PC-3 (cell line): Measurements from ENCODE around the gene TEP1. TPM values are rescaled to one million over a fixed set of nuclear protein-coding genes. Genes with fewer than 3 reads are reported as not detected.

ENCODE experiments used
- ATAC-seq: fragments of 200-7000 bp; cut with Tn5 transposase; 2 replicates; pipeline ENCODE4 v1.9.1; 2020; ENCODE audit warnings: mild to moderate bottlenecking, moderate library complexity
- BruUV-seq: library from RNA; stranded (reverse); fragments of 400-500 nt; replicated peaks from 2 replicates; lab custom pipeline; 2021; lab: Mats Ljungman, UMichigan
- CTCF ChIA-PET: fragments of 300-600 bp; sonication (Branson Sonifier 250); formaldehyde crosslinking; loops from one replicate; lab custom pipeline; 2022; ENCODE audit warnings: antibody characterized with exemption; lab: Charles Lee
- POLR2A ChIA-PET: fragments of 300-600 bp; sonication (Branson Sonifier 250); formaldehyde crosslinking; loops from one replicate; lab custom pipeline; 2022; ENCODE audit warnings: antibody characterized with exemption; ENCODE audit not compliant: unreplicated experiment; lab: Charles Lee
- DNase-seq: peaks from one replicate; pipeline ENCODE4 v3.0.0-alpha.2; 2015
- H2AFZ ChIP-seq: fragments of 300-600 bp; sonication (generic); 2 replicates; pipeline ENCODE4 v1.6.0; 2016; ENCODE audit warnings: antibody characterized with exemption, low read length
- H3F3A ChIP-seq: fragments of 300-600 bp; sonication (generic); one replicate; pipeline ENCODE4 v1.6.0; 2017; ENCODE audit warnings: antibody characterized with exemption, low read length, control low read depth, mild to moderate bottlenecking; ENCODE audit not compliant: unreplicated experiment
- H3K27ac ChIP-seq: fragments of 300-600 bp; sonication (generic); 2 replicates; pipeline ENCODE4 v1.5.1; 2016; ENCODE audit warnings: mild to moderate bottlenecking, low read length
- H3K27me3 ChIP-seq: fragments of 300-600 bp; sonication (generic); 2 replicates; pipeline ENCODE4 v1.6.1; 2016; ENCODE audit warnings: low read length, mixed read lengths
- H3K36me3 ChIP-seq: fragments of 300-600 bp; sonication (generic); 2 replicates; pipeline ENCODE4 v1.6.1; 2016; ENCODE audit warnings: low read depth, mixed run types, low read length, mixed read lengths
- H3K4me1 ChIP-seq: fragments of 300-600 bp; sonication (generic); 2 replicates; pipeline ENCODE4 v1.5.1; 2016; ENCODE audit warnings: low read length; ENCODE audit not compliant: insufficient read depth
- H3K4me2 ChIP-seq: fragments of 300-600 bp; sonication (generic); 2 replicates; pipeline ENCODE4 v1.6.0; 2016; ENCODE audit warnings: low read length
- H3K4me3 ChIP-seq: fragments of 300-600 bp; sonication (generic); 2 replicates; pipeline ENCODE4 v1.5.1; 2016; ENCODE audit warnings: mild to moderate bottlenecking, low read length, mixed read lengths
- H3K79me2 ChIP-seq: fragments of 300-600 bp; sonication (generic); 2 replicates; pipeline ENCODE4 v1.6.1; 2017; ENCODE audit warnings: low read length, mixed read lengths
- H3K9ac ChIP-seq: fragments of 300-600 bp; sonication (generic); 2 replicates; pipeline ENCODE4 v1.6.0; 2016; ENCODE audit warnings: mild to moderate bottlenecking, low read length
- H3K9me2 ChIP-seq: fragments of 300-600 bp; sonication (generic); replicated peaks from 2 replicates; pipeline ENCODE4 v1.6.1; 2016; ENCODE audit warnings: mixed run types, low read length, mixed read lengths
- H3K9me3 ChIP-seq: fragments of 300-600 bp; sonication (generic); 2 replicates; pipeline ENCODE4 v1.6.1; 2016; ENCODE audit warnings: low read length, mixed read lengths
- H4K20me1 ChIP-seq: fragments of 300-600 bp; sonication (generic); 2 replicates; pipeline ENCODE4 v1.6.1; 2016; ENCODE audit warnings: low read length, mixed read lengths
- CTCF ChIP-seq: fragments of 300-600 bp; sonication (generic); conservative IDR thresholded peaks from 2 replicates; pipeline ENCODE4 v1.5.1; 2017; ENCODE audit warnings: antibody characterized with exemption, low read depth, mild to moderate bottlenecking, low read length
- EZH2 ChIP-seq: fragments of 300-600 bp; sonication (generic); IDR thresholded peaks from one replicate; pipeline ENCODE4 v1.6.1; 2017; ENCODE audit warnings: antibody characterized with exemption, mild to moderate bottlenecking, low read length; ENCODE audit not compliant: unreplicated experiment
- EZH2phosphoT487 ChIP-seq: fragments of 300-600 bp; sonication (generic); IDR thresholded peaks from 2 replicates; pipeline ENCODE4 v1.6.1; 2018; ENCODE audit warnings: mild to moderate bottlenecking, antibody characterized with exemption, low read length, borderline replicate concordance
- intact Hi-C: fragments of 100-400 bp; cut with micrococcal nuclease; formaldehyde crosslinking; loops from 2 replicates; pipeline ENCODE4 v1.9.0; 2023
- total RNA-seq: library from RNA; depleted of rRNA; stranded (reverse); fragments of >200 nt; gene quantifications from 2 replicates; pipeline ENCODE4 v1.2.3, GENCODE V29; 2014

TEP1 gene
- total RNA-seq, 1 experiment from 2014 or later: 8.9 TPM

DNA sequence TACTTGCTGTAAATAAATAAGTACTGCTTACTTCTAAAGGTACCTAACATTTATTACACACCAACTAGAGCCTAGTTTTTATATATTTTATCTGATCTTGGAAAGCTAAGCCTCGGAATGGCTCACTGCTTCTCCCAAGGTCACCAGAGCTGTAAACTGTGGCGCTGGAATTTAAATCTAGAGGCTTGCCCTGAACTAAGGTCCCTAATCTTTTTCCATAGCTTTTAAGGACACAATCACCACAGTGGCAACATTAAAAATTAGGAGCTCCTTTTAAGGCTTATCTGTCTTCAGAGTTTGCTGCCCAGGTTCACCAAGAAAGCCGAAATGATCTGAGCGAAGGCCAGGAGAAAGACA lies 80.9 kb downstream of the TEP1 start:
- no peaks in the 10 kb centered on the region for H3K9me2 ChIP-seq
- no peaks in the 10 kb centered on the region for H3F3A ChIP-seq
- peak overlapping the region; percentile 82 for H3K9ac ChIP-seq
- ChIA-PET POLR2A (interaction anchor here (0.9 kb wide), 1 partner anchor 10 kb away, joined by 9 read pairs; no protein-coding TSS in a partner anchor), CTCF (interaction anchor here (0.5 kb wide), 1 partner anchor 10 kb away, joined by 8 read pairs; no protein-coding TSS in a partner anchor)
- peak; percentile 36 for ATAC-seq
- peak overlapping the region; percentile 26 for H3K27ac ChIP-seq
- TF ChIP-seq EZH2 (no peak), CTCF (no peak), EZH2phosphoT487 (no peak)
- H3K79me2 ChIP-seq: peaks cover 46% of the 10 kb centered on the region
- H3K4me1 ChIP-seq: peaks cover 10% of the 10 kb centered on the region
- intact Hi-C loops: no loop called here
- no peaks in the 10 kb centered on the region for H3K9me3 ChIP-seq
- peak overlapping the region; percentile 83 for H3K4me3 ChIP-seq
- H2AFZ ChIP-seq: peak overlapping the region; percentile 79
- peak overlapping the region; percentile 91 for H3K4me2 ChIP-seq
- H4K20me1 ChIP-seq: no peaks in the 10 kb centered on the region; the same call in 1 of the 2 replicates
- BruUV-seq: no TSS peak
- no peak for DNase-seq
- H3K36me3 ChIP-seq: peaks cover 8% of the 10 kb centered on the region; the same call in 1 of the 2 replicates
- H3K27me3 ChIP-seq: no peaks in the 10 kb centered on the region

- CTCF ChIA-PET: no interaction called here
- Histone ChIP-seq H2AFZ (no peak overlapping the region), H3K4me2 (peak overlapping the region; percentile 60), H3K9me2 (no peaks in the 10 kb centered on the region), H3K27me3 (no peaks in the 10 kb centered on the region), H3K4me1 (peaks cover 10% of the 10 kb centered on the region), H3K4me3 (peak overlapping the region; percentile 42; the same call in 1 of the 2 replicates), H3K27ac (no peak overlapping the region), H3K79me2 (peaks cover 56% of the 10 kb centered on the region), H3K9me3 (no peaks in the 10 kb centered on the region), H3F3A (no peaks in the 10 kb centered on the region), H3K36me3 (peaks cover 19% of the 10 kb centered on the region), H3K9ac (no peak overlapping the region), H4K20me1 (peaks cover 8% of the 10 kb centered on the region; the same call in 1 of the 2 replicates)
- intact Hi-C loops: no loop called here
- TF ChIP-seq CTCF (no peak), EZH2phosphoT487 (no peak), EZH2 (no peak)
- BruUV-seq: no TSS peak
- DNase-seq (no peak), ATAC-seq (no peak)
- POLR2A ChIA-PET: no interaction called here
Measured at GRCh38 chr14:20331053-20331613, 82.2 kb downstream of the TEP1 start.

DNA sequence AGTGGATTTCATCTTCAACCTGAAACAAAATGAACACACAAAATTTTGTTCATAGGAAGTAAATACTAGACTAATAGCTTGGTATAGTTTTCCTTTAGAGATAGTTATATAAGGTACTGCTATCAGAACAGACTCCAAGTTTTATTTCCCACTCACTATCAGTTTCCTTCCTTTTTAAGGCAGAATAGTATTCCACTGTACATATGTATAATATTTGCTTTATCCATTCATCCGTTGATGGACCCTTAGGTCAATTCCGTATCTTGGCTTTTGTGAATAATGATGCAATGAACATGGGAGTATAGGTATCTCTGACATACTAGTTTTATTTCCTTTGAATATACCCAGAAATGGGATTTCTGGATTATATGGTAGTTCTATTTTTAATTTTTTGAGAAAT lies 83.9 kb downstream of the TEP1 start:
- POLR2A ChIA-PET: interaction anchor here (0.7 kb wide), 1 partner anchor 14 kb away, joined by 3 read pairs; the partner anchor contains the start of gene PARP2
- no peak overlapping the region for H3K4me2 ChIP-seq

More for the DNA sequence above, 83.9 kb downstream of the TEP1 start:
- H3K79me2 ChIP-seq: peaks cover 56% of the 10 kb centered on the region
- no peak overlapping the region for H2AFZ ChIP-seq
- no peak for DNase-seq
- peaks cover 31% of the 10 kb centered on the region for H3K36me3 ChIP-seq
- H4K20me1 ChIP-seq: peaks cover 10% of the 10 kb centered on the region; the same call in 1 of the 2 replicates
- H3K9ac ChIP-seq: no peak overlapping the region
- no peak for ATAC-seq
- H3K9me3 ChIP-seq: no peaks in the 10 kb centered on the region
- no peaks in the 10 kb centered on the region for H3K9me2 ChIP-seq
- no peak overlapping the region for H3K4me3 ChIP-seq
- no peaks in the 10 kb centered on the region for H3F3A ChIP-seq
- no peaks in the 10 kb centered on the region for H3K27me3 ChIP-seq
- BruUV-seq: no TSS peak
- no peak overlapping the region for H3K27ac ChIP-seq
- intact Hi-C loops: loop anchor here (5.0 kb wide), 2 partner anchors 83 to 203 kb away; partner anchors contain the start of gene TEP1
- H3K4me1 ChIP-seq: peaks cover 10% of the 10 kb centered on the region
- TF ChIP-seq EZH2phosphoT487 (no peak), CTCF (no peak), EZH2 (no peak)
- CTCF ChIA-PET: interaction anchor here (0.8 kb wide), 2 partner anchors 9 to 279 kb away, joined by 3 read pairs; no protein-coding TSS in a partner anchor
